C4-2B (cell line): ENCODE measurements around the gene NOS3.

ENCODE experiments used
- CTCF ChIP-seq: fragments of 450-650 bp; conservative IDR thresholded peaks from 2 replicates; pipeline ENCODE4 v1.5.1; 2017; ENCODE audit warnings: mild to moderate bottlenecking
- ZFX ChIP-seq: fragments of 450-650 bp; IDR thresholded peaks from 2 replicates; pipeline ENCODE4 v1.6.1; 2017

DNA sequence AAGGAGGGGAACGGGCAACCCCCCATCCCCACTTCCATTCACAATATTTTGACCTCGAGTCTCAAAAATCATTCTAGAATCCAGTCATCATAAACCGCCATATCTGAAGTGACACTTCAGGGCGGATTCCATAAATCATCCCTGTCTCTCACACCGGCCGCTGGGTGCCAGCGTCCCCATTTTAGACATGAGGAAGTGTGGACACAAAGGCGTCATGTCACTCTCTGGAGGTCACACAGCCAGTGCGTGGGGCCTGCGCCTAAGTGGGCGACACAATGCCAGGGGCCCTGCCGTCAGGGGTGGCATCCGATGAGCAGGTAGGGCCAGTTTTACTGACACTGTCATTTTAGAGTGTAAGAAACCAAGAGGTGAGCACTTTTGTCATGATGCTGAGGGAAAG is 32.2 kb upstream of the NOS3 start:
- TF ChIP-seq CTCF (no peak), ZFX (no peak)
